ENCODE data around the gene VCP.

GRCh38 chr9:35054871-35055644 is 17.4 kb downstream of the VCP start:
- TF ChIP-seq, protein P1, sequence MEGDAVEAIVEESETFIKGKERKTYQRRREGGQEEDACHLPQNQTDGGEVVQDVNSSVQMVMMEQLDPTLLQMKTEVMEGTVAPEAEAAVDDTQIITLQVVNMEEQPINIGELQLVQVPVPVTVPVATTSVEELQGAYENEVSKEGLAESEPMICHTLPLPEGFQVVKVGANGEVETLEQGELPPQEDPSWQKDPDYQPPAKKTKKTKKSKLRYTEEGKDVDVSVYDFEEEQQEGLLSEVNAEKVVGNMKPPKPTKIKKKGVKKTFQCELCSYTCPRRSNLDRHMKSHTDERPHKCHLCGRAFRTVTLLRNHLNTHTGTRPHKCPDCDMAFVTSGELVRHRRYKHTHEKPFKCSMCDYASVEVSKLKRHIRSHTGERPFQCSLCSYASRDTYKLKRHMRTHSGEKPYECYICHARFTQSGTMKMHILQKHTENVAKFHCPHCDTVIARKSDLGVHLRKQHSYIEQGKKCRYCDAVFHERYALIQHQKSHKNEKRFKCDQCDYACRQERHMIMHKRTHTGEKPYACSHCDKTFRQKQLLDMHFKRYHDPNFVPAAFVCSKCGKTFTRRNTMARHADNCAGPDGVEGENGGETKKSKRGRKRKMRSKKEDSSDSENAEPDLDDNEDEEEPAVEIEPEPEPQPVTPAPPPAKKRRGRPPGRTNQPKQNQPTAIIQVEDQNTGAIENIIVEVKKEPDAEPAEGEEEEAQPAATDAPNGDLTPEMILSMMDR (IDR thresholded peaks at IDR 0.05) = no peak
- TF ChIP-seq ZFX (IDR thresholded peaks at IDR 0.05; ENCODE audit: borderline replicate concordance) = no peak
